Glutamatergic neuron (in vitro differentiated cells): ENCODE data around the gene GMEB2. TPM values are rescaled to one million over a fixed set of nuclear protein-coding genes. Genes with fewer than 3 reads are reported as not detected.

Experiments
- DNase-seq: peaks from one replicate; pipeline ENCODE4 v3.0.0; 2022
- H3K27ac Mint-ChIP-seq: one replicate; pipeline ENCODE4 v1.8.0; 2020; ENCODE audit warnings: mild to moderate bottlenecking, mixed read lengths, inconsistent platforms; ENCODE audit not compliant: unreplicated experiment
- H3K27me3 Mint-ChIP-seq: one replicate; pipeline ENCODE4 v1.8.0; 2020; ENCODE audit warnings: mild to moderate bottlenecking, moderate library complexity, mixed read lengths, inconsistent platforms; ENCODE audit not compliant: unreplicated experiment
- H3K36me3 Mint-ChIP-seq: one replicate; pipeline ENCODE4 v1.8.0; 2020; ENCODE audit warnings: mild to moderate bottlenecking, mixed read lengths, inconsistent platforms; ENCODE audit not compliant: unreplicated experiment
- H3K4me1 Mint-ChIP-seq: one replicate; pipeline ENCODE4 v1.8.0; 2020; ENCODE audit warnings: mild to moderate bottlenecking, low read depth, mixed read lengths, inconsistent platforms; ENCODE audit not compliant: unreplicated experiment
- H3K4me3 Mint-ChIP-seq: one replicate; pipeline ENCODE4 v1.8.0; 2020; ENCODE audit warnings: mild to moderate bottlenecking, mixed read lengths, inconsistent platforms; ENCODE audit not compliant: unreplicated experiment
- H3K9me3 Mint-ChIP-seq: one replicate; pipeline ENCODE4 v1.8.0; 2020; ENCODE audit warnings: mild to moderate bottlenecking, moderate library complexity, mixed read lengths, inconsistent platforms; ENCODE audit not compliant: unreplicated experiment
- total RNA-seq: library from RNA; stranded (reverse); fragmentation: NEBNext Ultra II Directional; extraction: Animal tissue kit (Norgen Biotek cat#: 25700); gene quantifications from one replicate; pipeline ENCODE4 v1.2.1, GENCODE V29; 2021; ENCODE audit not compliant: unreplicated experiment
- TF ChIP-seq, protein P1 (sequence below): fragments of 200-600 bp; sonication (generic); IDR thresholded peaks from one replicate; pipeline ENCODE4 v1.5.0; 2021; ENCODE audit not compliant: partially characterized antibody, unreplicated experiment

The GMEB2 gene
- total RNA-seq, 1 donor from 2014 or later = 12.8 TPM

DNA sequence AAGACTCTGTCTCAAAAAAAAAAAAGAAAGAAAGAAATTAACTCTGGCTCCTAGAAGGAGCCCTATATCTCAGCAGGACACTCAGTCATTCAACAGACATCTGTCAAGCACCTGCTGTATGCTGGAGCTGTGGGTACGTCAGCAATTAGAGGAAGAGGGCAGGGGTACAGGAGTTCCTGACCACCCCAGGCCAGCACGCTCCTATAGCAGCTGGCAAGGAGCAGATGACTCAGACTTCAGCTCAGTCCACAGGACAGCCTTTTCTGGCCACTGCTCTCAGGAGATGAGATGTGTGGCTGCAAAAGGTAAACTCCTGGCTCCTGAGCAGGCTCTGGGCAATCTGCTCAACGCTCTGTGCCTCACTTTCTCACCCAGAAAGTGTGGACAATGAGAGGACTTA is 29.6 kb upstream of the GMEB2 start:
- Mint-ChIP-seq H3K4me3 (no peak overlapping the region), H3K27me3 (peaks cover 16% of the 10 kb centered on the region), H3K9me3 (peaks cover 7% of the 10 kb centered on the region), H3K27ac (peak overlapping the region; percentile 73), H3K36me3 (no peaks in the 10 kb centered on the region), H3K4me1 (peaks cover 21% of the 10 kb centered on the region)
- TF ChIP-seq, protein P1, sequence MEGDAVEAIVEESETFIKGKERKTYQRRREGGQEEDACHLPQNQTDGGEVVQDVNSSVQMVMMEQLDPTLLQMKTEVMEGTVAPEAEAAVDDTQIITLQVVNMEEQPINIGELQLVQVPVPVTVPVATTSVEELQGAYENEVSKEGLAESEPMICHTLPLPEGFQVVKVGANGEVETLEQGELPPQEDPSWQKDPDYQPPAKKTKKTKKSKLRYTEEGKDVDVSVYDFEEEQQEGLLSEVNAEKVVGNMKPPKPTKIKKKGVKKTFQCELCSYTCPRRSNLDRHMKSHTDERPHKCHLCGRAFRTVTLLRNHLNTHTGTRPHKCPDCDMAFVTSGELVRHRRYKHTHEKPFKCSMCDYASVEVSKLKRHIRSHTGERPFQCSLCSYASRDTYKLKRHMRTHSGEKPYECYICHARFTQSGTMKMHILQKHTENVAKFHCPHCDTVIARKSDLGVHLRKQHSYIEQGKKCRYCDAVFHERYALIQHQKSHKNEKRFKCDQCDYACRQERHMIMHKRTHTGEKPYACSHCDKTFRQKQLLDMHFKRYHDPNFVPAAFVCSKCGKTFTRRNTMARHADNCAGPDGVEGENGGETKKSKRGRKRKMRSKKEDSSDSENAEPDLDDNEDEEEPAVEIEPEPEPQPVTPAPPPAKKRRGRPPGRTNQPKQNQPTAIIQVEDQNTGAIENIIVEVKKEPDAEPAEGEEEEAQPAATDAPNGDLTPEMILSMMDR = no peak
- DNase-seq = no peak

DNA sequence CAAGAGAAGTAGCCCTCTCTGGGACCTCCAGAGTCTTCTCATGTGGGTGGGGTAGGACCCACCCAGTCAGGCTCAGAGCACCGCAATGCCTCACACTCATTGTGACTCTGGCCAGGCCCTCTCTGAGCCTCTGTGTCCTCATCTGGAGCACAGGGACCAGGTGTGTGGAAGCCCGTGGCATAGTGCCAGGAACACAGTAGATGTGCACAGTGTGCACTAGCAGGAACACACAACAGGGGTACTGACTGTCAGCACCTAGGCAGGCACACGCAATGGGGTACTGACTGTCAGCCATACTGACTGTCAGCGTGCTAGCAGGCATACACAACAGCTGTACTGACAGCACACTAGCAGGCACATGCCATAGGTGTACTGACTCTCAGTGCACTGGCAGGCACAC is 28.3 kb upstream of the GMEB2 start:
- Mint-ChIP-seq H3K36me3 (no peaks in the 10 kb centered on the region), H3K4me3 (no peak overlapping the region)

DNA sequence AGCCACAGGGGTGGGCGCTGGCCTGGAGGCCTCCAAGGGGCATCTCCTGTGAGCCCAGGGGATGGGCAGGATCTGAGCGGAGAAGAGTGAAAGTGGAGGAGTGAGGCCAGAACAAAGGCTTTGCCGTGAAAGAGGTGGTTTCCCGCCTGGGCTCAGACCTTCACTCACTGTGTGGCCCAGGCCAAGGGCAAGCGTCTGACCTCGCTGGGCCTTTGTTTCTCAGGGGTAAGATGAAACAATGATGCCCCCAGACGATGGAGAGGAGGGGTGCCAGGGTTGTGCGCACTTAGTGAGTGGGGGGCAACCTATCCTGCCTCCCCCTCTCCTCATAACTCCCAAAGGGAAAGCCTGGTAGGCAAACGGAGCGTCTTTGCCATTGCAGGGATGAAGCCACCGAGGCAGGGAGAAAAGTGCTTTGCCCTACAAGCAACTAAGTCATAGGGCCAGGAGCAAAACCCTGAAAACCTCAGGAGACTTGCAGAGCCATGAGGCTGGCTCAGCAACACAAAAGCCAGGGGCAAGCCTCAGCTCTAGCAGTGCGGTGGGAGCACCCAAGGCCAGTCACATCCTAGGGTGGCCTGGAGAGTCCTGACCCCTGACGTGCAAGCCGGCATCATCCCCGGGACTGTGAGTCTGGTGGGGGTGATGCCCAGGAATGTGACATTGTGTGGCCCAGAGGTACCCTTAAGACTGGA is 27.2 kb upstream of the GMEB2 start:
- H3K4me1 Mint-ChIP-seq = peaks cover 13% of the 10 kb centered on the region
- peak overlapping the region; percentile 91 for H3K4me3 Mint-ChIP-seq
- DNase-seq = no peak
- H3K36me3 Mint-ChIP-seq = no peaks in the 10 kb centered on the region
- TF ChIP-seq, protein P1 = no peak
- peaks cover 10% of the 10 kb centered on the region for H3K9me3 Mint-ChIP-seq
- peak overlapping the region; percentile 99 for H3K27ac Mint-ChIP-seq
- peaks cover 16% of the 10 kb centered on the region for H3K27me3 Mint-ChIP-seq

More for the DNA sequence above, 28.3 kb upstream of the GMEB2 start:
- Mint-ChIP-seq H3K27me3 (peaks cover 16% of the 10 kb centered on the region), H3K27ac (peak overlapping the region; percentile 8), H3K4me1 (peaks cover 19% of the 10 kb centered on the region), H3K9me3 (peaks cover 10% of the 10 kb centered on the region)
- DNase-seq = no peak
- TF ChIP-seq, protein P1 = no peak

DNA sequence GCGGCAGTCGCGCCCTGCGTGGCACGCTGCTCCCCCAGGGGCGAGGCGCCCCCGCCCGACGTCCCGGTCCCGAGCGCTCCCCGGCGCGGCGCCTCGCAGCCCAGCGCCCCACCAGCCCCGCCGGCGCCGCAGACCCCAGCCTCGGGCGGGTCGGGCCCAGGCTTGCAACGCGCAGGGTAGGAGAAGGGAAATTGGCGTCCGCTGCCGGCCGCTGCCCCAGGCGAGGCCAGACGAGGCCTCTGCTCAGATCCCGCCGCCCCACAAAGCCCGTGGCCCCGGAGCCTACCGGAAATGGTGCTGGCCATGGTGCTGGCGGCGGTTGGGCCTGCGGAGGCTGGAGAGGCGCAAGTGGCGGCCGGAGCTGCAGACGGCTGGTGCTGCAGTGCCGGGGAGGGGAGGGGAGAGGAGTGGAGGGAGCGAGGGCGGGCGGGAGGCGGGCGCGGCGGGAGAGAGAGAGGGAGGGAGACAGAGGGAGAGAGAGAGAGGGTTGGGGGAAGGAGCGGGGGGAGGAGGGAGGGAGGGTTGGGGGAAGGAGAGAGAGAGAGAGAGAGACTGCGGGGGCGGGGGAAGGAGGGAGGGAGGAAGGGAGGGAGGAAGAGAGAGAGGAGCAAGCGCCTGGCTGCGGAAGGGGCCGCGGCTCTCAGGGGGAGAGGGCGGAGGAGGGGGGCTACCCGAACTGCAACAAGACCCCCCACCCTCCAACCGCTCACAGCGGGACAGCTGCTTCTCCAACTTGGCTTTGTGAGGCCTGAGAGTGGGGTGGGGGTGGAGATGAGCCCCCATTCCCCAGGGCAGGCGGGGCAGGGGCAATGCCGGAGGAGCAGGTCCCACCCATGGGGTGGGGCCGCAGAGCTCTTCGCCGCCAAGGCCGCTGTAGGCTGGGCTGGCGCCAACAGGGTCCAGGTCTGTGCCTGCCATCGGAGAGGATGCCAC is 26.4 kb upstream of the GMEB2 start, which contains the start of gene STMN3:
Gene STMN3 (minus strand): TSS at position 384 of the 933 bp plus-strand sequence. CDS start 79 bp downstream, at position 305.
- Mint-ChIP-seq H3K36me3 (no peaks in the 10 kb centered on the region), H3K27ac (peak within 1 kb of the TSS; percentile 99), H3K4me1 (peaks cover 16% of the 10 kb centered on the region), H3K27me3 (peaks cover 16% of the 10 kb centered on the region), H3K4me3 (peak within 1 kb of the TSS; percentile 91), H3K9me3 (peaks cover 10% of the 10 kb centered on the region)
- peak; percentile 95 for DNase-seq
- TF ChIP-seq, protein P1 = no peak
